AG09309 (cell line): ENCODE results near the gene NINL.

Source experiments
- DNase-seq: peaks from one replicate; pipeline ENCODE4 v3.0.0-alpha.2; 2010; ENCODE audit warnings: low read depth
- H3K4me3 ChIP-seq: 2 replicates; pipeline ENCODE4 v1.5.1; 2011; ENCODE audit warnings: mild to moderate bottlenecking, low read depth, low read length, moderate library complexity; ENCODE audit not compliant: control insufficient read depth
- TF ChIP-seq, protein P1 (sequence below): IDR thresholded peaks from 2 replicates; pipeline ENCODE4 v1.5.1; 2011; ENCODE audit warnings: mild to moderate bottlenecking, low read depth, low read length, inconsistent platforms; ENCODE audit not compliant: insufficient read depth, control insufficient read depth; ENCODE audit errors: missing control alignments

Gene NINL

DNA sequence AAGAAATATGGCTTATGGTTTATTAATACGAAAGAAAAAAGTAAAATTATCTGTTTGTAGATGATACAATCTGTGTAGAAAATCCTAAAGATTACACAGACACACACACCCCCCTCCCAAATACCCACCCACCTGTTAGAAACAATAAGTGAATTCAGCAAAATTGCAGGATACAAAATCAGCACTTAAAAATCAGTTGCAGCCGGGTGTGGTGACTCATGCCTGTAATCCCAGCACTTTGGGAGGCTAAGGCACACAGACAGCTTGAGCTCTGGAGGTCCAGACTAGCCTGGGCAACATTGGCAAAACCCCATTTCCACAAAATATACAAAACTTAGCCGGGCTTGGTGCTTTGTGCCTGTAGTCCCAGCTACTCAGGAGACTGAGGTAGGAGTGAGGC lies 42.3 kb downstream of the NINL start:
- TF ChIP-seq, protein P1, sequence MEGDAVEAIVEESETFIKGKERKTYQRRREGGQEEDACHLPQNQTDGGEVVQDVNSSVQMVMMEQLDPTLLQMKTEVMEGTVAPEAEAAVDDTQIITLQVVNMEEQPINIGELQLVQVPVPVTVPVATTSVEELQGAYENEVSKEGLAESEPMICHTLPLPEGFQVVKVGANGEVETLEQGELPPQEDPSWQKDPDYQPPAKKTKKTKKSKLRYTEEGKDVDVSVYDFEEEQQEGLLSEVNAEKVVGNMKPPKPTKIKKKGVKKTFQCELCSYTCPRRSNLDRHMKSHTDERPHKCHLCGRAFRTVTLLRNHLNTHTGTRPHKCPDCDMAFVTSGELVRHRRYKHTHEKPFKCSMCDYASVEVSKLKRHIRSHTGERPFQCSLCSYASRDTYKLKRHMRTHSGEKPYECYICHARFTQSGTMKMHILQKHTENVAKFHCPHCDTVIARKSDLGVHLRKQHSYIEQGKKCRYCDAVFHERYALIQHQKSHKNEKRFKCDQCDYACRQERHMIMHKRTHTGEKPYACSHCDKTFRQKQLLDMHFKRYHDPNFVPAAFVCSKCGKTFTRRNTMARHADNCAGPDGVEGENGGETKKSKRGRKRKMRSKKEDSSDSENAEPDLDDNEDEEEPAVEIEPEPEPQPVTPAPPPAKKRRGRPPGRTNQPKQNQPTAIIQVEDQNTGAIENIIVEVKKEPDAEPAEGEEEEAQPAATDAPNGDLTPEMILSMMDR: no peak
- no peak for DNase-seq
- H3K4me3 ChIP-seq: peak overlapping the region; percentile 13; the same call in 1 of the 2 replicates

DNA sequence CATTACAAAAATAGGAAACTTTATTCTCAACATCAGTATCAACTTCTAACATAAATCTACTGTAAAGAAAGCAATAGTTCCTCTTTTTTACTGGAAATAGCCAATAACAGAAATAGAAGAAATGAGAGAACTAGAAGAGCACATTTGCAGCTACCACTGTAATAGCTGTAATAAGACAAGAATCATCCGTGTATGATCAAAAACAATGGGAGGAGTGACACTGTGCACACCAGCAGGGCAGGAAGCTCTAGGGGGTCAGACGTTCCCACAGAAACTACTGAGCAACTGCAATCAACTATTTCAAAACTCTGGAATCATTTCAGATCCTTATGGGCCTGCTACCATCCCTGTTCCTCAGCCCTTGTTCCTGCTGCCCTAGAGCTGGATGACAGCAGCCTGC lies 43.7 kb downstream of the NINL start:
- no peak for DNase-seq
- H3K4me3 ChIP-seq: no peak overlapping the region
- TF ChIP-seq, protein P1: no peak

DNA sequence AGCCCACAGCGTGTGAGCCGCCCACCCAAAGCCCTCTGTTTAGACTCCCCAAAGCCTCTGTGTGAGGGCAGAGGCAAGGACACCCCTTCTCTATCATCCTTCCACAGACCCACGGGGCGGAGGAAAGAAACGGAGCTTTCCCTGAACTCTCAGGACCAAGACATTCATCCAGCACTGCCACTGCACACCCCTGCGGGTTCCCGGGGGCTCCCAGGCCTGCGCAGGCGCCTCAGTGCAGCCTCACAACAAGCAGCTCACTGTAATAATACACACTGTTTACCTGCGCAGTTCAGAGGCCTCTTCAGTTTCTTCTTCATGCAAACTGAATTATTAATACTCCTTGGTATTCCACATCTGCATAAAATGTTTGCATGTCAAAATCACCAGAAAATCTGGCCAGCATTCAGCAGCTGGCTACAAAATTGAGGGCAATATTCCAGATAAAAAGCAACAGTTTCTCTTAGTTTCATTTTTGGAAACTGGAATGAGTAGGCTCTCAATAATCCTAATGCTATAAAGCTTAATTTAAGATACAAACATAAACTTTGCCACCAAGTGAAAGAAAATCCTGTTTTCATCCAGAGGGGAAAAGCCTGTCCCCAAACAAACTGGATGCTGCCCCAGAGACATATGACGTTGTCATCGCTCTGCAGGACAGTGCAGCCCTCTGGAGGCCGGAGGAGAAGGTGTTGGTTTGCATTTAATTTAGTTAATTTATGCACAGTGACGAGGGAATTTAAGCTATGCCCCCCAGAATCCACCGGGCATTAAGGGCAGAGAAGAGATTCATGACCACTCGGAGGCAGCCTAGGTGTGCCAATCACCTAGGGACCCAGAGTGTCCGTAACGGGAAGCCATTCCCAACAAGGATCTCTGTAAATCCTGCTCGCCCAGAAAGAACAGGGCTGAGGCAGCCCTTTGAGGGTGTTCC lies 45.3 kb downstream of the NINL start:
- peak overlapping the region; percentile 4; the same call in 1 of the 2 replicates for H3K4me3 ChIP-seq
- TF ChIP-seq, protein P1: peak; percentile 54
- no peak for DNase-seq

DNA sequence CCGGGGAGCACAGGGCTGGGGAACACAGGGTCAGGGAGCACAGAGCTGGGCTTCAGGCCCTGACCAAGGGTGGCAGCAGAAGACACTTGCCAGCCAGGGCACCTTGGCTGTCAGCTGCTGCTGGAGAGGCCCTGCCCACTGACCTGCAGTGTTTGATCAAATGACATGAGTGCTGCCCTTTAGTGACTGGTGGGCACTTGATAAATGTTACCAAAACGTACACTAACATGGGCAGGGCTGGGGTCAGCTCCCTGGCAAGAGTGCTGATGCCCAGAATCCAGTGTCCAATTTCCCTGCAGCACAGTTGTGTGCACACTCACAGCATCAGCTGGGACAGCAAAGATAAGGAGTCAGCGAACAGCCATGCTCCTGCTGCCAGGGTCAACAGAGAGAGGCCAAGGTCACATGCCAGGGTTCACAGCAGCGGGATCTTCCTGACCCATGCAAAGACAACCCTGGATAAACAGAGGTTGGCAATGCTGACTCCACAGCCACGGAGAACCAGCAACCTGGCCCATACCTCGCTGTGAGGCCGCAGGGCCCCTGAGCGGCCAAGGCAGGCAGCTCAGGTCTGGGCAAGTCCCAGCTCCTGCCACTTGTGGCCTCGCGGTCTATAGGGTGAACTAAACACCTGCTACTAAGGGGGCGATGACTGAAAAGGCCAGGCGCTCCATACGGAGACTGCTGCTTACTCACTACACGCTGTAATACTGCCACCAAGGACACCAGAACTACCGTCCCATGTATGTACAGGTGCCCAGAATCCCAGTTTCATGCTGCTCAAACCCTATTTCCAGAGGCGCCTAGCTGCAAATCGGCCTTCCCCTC lies 46.3 kb downstream of the NINL start:
- TF ChIP-seq, protein P1: no peak
- no peak overlapping the region for H3K4me3 ChIP-seq
- no peak for DNase-seq

DNA sequence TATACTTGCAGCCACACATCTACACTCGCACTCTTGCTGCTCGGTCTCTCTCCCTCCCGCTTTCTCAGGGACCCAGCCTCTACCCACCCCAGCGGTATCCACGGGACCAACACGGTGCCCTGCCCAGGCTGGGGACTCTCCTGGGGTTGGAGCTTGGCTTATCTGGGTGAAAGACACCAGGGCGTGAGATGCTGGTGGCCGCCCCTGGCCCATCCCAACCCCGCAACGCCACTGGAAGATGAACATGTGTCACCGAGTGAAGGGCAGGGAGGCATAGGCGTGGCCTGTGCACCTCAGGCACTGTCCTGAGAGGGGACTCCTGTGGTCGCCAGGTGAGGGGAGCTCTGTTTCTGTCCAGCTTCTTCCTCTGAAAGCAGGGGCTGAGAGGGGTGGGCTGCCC lies 47.4 kb downstream of the NINL start:
- DNase-seq: no peak
- TF ChIP-seq, protein P1: no peak
- no peak overlapping the region for H3K4me3 ChIP-seq

DNA sequence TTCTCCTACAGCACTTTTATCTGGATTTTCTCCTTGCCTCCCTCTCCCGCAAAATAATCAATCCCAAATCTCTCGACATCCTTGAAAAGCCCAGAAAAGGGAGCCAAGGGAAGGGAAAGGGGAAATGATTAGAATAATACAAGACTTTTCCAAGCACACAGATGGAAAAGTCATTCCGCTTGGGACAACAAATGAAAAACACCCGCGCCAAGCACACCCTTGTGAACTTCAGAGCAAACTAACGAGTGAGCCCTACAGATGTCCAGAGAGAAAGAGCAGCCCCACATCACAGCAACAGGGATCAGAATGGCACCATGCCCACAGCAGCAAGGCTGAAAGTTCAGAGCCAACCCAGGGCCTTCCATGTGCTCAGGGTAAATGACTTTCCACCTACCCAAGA lies 49.6 kb downstream of the NINL start:
- no peak overlapping the region for H3K4me3 ChIP-seq
- DNase-seq: no peak
- TF ChIP-seq, protein P1: no peak
